Testis (tissue), 2 donors: ENCODE measurements around the gene USP1.

Source experiments
- POLR2A ChIP-seq: fragments of 450-650 bp; IDR thresholded peaks from one replicate; pipeline ENCODE4 v1.6.1; 2017; ENCODE audit warnings: antibody characterized with exemption, mild to moderate bottlenecking, moderate library complexity
- TF ChIP-seq, protein P1 (sequence below), 3 experiments: fragments of 450-650 bp in 2 of 3; fragments of 200-600 bp in 1 of 3; sonication (generic) in 1 of 3; IDR thresholded peaks; one replicate each; pipeline ENCODE4 v1.5.1; 2016 to 2019; ENCODE audit warnings: antibody characterized with exemption in 3 of 3, mild to moderate bottlenecking in 2 of 3, moderate library complexity in 1 of 3

DNA sequence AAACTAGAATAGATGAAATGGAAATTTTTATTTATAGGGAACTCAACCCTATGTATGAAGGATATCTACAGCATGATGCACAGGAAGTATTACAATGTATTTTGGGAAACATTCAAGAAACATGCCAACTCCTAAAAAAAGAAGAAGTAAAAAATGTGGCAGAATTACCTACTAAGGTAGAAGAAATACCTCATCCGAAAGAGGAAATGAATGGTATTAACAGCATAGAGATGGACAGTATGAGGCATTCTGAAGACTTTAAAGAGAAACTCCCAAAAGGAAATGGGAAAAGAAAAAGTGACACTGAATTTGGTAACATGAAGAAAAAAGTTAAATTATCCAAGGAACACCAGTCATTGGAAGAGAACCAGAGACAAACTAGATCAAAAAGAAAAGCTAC, 7.9 kb downstream of the USP1 start:
- TF ChIP-seq, protein P1, sequence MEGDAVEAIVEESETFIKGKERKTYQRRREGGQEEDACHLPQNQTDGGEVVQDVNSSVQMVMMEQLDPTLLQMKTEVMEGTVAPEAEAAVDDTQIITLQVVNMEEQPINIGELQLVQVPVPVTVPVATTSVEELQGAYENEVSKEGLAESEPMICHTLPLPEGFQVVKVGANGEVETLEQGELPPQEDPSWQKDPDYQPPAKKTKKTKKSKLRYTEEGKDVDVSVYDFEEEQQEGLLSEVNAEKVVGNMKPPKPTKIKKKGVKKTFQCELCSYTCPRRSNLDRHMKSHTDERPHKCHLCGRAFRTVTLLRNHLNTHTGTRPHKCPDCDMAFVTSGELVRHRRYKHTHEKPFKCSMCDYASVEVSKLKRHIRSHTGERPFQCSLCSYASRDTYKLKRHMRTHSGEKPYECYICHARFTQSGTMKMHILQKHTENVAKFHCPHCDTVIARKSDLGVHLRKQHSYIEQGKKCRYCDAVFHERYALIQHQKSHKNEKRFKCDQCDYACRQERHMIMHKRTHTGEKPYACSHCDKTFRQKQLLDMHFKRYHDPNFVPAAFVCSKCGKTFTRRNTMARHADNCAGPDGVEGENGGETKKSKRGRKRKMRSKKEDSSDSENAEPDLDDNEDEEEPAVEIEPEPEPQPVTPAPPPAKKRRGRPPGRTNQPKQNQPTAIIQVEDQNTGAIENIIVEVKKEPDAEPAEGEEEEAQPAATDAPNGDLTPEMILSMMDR (IDR thresholded peaks at IDR 0.05): no peak
- no peak for TF ChIP-seq POLR2A
